Measurements from ENCODE around the gene CPSF4L.

DNA sequence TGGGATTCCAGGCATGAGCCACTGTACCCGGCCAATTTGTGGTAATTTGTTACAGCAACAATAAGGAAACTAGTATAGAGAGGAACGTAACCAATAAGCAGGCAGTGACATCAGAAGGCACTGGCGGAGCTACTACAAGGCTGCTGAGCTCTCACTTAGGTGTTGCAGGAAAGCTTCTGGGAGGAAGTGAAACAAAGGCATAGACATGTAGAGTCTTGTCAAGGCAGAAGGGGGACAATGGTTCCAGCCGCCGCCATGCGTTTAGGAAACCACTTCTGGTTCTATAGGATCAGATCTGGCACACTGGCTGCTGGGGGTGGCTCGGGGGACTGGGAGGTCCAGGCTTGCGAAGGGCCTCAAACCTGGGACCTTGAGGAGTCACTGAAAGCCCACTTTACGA is 9.4 kb upstream of the CPSF4L start:
- TF ChIP-seq NFYB (CRISPR knock-in tag; conservative IDR thresholded peaks at IDR 0.05; ENCODE audit: low read depth), result no peak
- TF ChIP-seq, protein P1, sequence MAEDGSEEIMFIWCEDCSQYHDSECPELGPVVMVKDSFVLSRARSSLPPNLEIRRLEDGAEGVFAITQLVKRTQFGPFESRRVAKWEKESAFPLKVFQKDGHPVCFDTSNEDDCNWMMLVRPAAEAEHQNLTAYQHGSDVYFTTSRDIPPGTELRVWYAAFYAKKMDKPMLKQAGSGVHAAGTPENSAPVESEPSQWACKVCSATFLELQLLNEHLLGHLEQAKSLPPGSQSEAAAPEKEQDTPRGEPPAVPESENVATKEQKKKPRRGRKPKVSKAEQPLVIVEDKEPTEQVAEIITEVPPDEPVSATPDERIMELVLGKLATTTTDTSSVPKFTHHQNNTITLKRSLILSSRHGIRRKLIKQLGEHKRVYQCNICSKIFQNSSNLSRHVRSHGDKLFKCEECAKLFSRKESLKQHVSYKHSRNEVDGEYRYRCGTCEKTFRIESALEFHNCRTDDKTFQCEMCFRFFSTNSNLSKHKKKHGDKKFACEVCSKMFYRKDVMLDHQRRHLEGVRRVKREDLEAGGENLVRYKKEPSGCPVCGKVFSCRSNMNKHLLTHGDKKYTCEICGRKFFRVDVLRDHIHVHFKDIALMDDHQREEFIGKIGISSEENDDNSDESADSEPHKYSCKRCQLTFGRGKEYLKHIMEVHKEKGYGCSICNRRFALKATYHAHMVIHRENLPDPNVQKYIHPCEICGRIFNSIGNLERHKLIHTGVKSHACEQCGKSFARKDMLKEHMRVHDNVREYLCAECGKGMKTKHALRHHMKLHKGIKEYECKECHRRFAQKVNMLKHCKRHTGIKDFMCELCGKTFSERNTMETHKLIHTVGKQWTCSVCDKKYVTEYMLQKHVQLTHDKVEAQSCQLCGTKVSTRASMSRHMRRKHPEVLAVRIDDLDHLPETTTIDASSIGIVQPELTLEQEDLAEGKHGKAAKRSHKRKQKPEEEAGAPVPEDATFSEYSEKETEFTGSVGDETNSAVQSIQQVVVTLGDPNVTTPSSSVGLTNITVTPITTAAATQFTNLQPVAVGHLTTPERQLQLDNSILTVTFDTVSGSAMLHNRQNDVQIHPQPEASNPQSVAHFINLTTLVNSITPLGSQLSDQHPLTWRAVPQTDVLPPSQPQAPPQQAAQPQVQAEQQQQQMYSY (CRISPR knock-in tag; IDR thresholded peaks at IDR 0.05), result no peak
- TF ChIP-seq, protein P2, sequence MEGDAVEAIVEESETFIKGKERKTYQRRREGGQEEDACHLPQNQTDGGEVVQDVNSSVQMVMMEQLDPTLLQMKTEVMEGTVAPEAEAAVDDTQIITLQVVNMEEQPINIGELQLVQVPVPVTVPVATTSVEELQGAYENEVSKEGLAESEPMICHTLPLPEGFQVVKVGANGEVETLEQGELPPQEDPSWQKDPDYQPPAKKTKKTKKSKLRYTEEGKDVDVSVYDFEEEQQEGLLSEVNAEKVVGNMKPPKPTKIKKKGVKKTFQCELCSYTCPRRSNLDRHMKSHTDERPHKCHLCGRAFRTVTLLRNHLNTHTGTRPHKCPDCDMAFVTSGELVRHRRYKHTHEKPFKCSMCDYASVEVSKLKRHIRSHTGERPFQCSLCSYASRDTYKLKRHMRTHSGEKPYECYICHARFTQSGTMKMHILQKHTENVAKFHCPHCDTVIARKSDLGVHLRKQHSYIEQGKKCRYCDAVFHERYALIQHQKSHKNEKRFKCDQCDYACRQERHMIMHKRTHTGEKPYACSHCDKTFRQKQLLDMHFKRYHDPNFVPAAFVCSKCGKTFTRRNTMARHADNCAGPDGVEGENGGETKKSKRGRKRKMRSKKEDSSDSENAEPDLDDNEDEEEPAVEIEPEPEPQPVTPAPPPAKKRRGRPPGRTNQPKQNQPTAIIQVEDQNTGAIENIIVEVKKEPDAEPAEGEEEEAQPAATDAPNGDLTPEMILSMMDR (IDR thresholded peaks at IDR 0.05), result no peak
- TF ChIP-seq, protein P3, sequence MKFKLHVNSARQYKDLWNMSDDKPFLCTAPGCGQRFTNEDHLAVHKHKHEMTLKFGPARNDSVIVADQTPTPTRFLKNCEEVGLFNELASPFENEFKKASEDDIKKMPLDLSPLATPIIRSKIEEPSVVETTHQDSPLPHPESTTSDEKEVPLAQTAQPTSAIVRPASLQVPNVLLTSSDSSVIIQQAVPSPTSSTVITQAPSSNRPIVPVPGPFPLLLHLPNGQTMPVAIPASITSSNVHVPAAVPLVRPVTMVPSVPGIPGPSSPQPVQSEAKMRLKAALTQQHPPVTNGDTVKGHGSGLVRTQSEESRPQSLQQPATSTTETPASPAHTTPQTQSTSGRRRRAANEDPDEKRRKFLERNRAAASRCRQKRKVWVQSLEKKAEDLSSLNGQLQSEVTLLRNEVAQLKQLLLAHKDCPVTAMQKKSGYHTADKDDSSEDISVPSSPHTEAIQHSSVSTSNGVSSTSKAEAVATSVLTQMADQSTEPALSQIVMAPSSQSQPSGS (CRISPR knock-in tag; IDR thresholded peaks at IDR 0.05; ENCODE audit: borderline replicate concordance, low read depth), result no peak
- TF ChIP-seq IRF2 (CRISPR knock-in tag; IDR thresholded peaks at IDR 0.05; ENCODE audit: borderline replicate concordance, low read depth), result no peak
- TF ChIP-seq MXD4 (CRISPR knock-in tag; IDR thresholded peaks at IDR 0.05; ENCODE audit: borderline replicate concordance), result no peak
- no peak for TF ChIP-seq TCF7 (CRISPR knock-in tag; IDR thresholded peaks at IDR 0.05; ENCODE audit: low read depth)
- TF ChIP-seq SP1 (CRISPR knock-in tag; conservative IDR thresholded peaks at IDR 0.05), result no peak
- no peak for TF ChIP-seq ZNF317 (CRISPR knock-in tag; IDR thresholded peaks at IDR 0.05; ENCODE audit: borderline replicate concordance, low read depth)
- TF ChIP-seq, protein P4, sequence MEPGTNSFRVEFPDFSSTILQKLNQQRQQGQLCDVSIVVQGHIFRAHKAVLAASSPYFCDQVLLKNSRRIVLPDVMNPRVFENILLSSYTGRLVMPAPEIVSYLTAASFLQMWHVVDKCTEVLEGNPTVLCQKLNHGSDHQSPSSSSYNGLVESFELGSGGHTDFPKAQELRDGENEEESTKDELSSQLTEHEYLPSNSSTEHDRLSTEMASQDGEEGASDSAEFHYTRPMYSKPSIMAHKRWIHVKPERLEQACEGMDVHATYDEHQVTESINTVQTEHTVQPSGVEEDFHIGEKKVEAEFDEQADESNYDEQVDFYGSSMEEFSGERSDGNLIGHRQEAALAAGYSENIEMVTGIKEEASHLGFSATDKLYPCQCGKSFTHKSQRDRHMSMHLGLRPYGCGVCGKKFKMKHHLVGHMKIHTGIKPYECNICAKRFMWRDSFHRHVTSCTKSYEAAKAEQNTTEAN (CRISPR knock-in tag; IDR thresholded peaks at IDR 0.05), result no peak
- no peak for TF ChIP-seq TP53 (CRISPR knock-in tag; IDR thresholded peaks at IDR 0.05)
- TF ChIP-seq FOXK1 (CRISPR knock-in tag; IDR thresholded peaks at IDR 0.05), result no peak
- TF ChIP-seq, protein P5, sequence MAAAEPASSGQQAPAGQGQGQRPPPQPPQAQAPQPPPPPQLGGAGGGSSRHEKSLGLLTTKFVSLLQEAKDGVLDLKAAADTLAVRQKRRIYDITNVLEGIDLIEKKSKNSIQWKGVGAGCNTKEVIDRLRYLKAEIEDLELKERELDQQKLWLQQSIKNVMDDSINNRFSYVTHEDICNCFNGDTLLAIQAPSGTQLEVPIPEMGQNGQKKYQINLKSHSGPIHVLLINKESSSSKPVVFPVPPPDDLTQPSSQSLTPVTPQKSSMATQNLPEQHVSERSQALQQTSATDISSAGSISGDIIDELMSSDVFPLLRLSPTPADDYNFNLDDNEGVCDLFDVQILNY (CRISPR knock-in tag; IDR thresholded peaks at IDR 0.05), result no peak
- TF ChIP-seq, protein P6, sequence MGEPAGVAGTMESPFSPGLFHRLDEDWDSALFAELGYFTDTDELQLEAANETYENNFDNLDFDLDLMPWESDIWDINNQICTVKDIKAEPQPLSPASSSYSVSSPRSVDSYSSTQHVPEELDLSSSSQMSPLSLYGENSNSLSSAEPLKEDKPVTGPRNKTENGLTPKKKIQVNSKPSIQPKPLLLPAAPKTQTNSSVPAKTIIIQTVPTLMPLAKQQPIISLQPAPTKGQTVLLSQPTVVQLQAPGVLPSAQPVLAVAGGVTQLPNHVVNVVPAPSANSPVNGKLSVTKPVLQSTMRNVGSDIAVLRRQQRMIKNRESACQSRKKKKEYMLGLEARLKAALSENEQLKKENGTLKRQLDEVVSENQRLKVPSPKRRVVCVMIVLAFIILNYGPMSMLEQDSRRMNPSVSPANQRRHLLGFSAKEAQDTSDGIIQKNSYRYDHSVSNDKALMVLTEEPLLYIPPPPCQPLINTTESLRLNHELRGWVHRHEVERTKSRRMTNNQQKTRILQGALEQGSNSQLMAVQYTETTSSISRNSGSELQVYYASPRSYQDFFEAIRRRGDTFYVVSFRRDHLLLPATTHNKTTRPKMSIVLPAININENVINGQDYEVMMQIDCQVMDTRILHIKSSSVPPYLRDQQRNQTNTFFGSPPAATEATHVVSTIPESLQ (CRISPR knock-in tag; IDR thresholded peaks at IDR 0.05), result no peak

Data from WTC11 (cell line).